HEK293T (cell line): ENCODE data around the gene THTPA.

Source experiments
- ARNT ChIP-seq: fragments of 450-650 bp; IDR thresholded peaks from 2 replicates; pipeline ENCODE4 v1.6.1; 2017; ENCODE audit warnings: mild to moderate bottlenecking
- BHLHE40 ChIP-seq: fragments of 450-650 bp; IDR thresholded peaks from 2 replicates; pipeline ENCODE4 v1.6.1; 2016; ENCODE audit warnings: mild to moderate bottlenecking, moderate library complexity, borderline replicate concordance
- CTBP1 ChIP-seq: fragments of 450-650 bp; IDR thresholded peaks from 2 replicates; pipeline ENCODE4 v1.6.1; 2016; ENCODE audit warnings: borderline replicate concordance
- ELF4 ChIP-seq: fragments of 450-650 bp; IDR thresholded peaks from 2 replicates; pipeline ENCODE4 v1.6.1; 2017; ENCODE audit warnings: antibody characterized with exemption
- FOXA1 ChIP-seq: fragments of 450-650 bp; IDR thresholded peaks from 2 replicates; pipeline ENCODE4 v1.6.1; 2016; ENCODE audit warnings: mild to moderate bottlenecking
- FOXM1 ChIP-seq: fragments of 450-650 bp; IDR thresholded peaks from 2 replicates; pipeline ENCODE4 v1.6.1; 2017; ENCODE audit warnings: mild to moderate bottlenecking, borderline replicate concordance
- LEF1 ChIP-seq: fragments of 450-650 bp; IDR thresholded peaks from 2 replicates; pipeline ENCODE4 v1.6.1; 2017; ENCODE audit warnings: mild to moderate bottlenecking, borderline replicate concordance
- PKNOX1 ChIP-seq: fragments of 450-650 bp; IDR thresholded peaks from 2 replicates; pipeline ENCODE4 v1.6.1; 2016
- SUZ12 ChIP-seq: fragments of 450-650 bp; IDR thresholded peaks from 2 replicates; pipeline ENCODE4 v1.6.1; 2016; ENCODE audit warnings: mild to moderate bottlenecking
- TARDBP ChIP-seq: fragments of 450-650 bp; IDR thresholded peaks from 2 replicates; pipeline ENCODE4 v1.6.1; 2016
- ZNF384 ChIP-seq: fragments of 450-650 bp; IDR thresholded peaks from 2 replicates; pipeline ENCODE4 v1.6.1; 2016

DNA sequence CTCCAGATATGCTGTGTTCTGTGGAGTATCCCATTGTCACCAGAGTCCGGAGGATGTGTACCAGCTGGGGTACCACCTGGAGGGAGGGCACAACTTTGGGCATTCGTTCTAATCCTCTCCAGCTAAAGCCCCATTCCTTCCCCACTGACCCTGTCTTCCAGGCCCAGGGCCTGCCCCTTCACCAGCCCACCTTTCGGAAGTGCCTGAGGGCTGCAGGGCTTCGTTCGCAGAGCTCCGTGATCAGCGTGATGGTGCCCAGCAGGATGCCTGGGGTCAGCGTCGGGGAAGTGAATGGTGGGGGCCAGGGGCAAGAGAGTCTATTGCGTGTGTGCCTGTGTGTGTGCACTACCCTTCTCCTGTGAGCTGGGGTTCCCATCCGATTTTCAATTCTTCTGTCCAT is 9.6 kb downstream of the THTPA start:
- TF ChIP-seq LEF1 = no peak
- no peak for TF ChIP-seq FOXM1
- no peak for TF ChIP-seq ELF4
- no peak for TF ChIP-seq BHLHE40
- no peak for TF ChIP-seq PKNOX1
- no peak for TF ChIP-seq ZNF384
- no peak for TF ChIP-seq TARDBP
- no peak for TF ChIP-seq SUZ12
- no peak for TF ChIP-seq FOXA1
- no peak for TF ChIP-seq ARNT
- no peak for TF ChIP-seq CTBP1
